Uterine smooth muscle cell (primary cell): ENCODE measurements around the gene LRRC7. TPM values are rescaled to one million over a fixed set of nuclear protein-coding genes. Genes with fewer than 3 reads are reported as not detected.

Source experiments
- total RNA-seq: library from RNA; depleted of rRNA; stranded (reverse); fragments of >200 nt; gene quantifications from 2 replicates; pipeline ENCODE4 v1.2.3, GENCODE V29; 2014

The LRRC7 gene
- total RNA-seq = not detected in 2 replicates

DNA sequence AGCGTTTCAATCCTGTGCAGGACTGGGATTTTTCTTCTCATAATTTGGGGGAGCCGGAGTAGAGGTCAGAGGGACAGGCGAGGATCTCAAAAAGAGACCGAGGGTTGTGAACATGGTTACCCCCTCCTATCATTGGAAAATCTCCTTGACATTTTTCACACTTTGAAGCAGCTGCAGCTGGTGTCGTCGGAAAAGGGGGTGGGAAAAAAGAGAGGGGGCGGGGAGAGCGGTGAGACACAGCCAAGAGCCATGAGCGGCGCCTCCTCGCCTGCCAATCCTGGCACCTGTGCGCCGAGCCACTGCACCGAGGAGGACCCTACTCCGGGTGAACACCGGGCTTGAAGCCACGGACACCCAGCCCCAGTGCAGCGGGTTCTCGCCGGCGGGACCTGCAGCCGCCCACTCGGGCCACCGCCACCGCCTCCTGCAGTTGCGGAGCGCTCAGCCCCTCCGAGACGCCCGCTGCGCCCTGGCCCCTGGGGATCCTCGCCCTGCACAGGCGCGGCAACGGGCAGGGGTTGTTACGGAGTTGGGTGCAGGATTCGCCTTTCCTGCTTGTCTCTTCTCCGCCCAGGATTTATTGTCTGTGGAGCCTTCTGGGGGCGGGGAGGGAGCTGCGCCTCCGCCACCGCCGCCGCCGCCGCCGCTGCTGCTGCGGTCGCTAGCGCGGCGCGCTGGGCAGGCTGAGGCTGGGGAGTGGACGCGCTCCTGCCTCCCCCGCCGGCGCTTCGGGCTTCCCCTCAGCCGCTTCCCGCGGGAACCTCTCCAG lies at the start of gene LRRC7:
LRRC7 (plus strand) TSS at position 271 of the 769 bp plus-strand sequence. CDS start 718 bp downstream, outside the sequence.

